ENCODE results near the gene STIM1.

- TF ChIP-seq CTCF (IDR thresholded peaks at IDR 0.05; ENCODE audit: low read depth, low read length, poor library complexity, severe bottlenecking) = no peak
- no peak for TF ChIP-seq EZH2phosphoT487 (IDR thresholded peaks at IDR 0.05; ENCODE audit: borderline replicate concordance, low read length)
These were observed 91.6 kb downstream of the STIM1 start for GRCh38 chr11:3947061-3947460.
